ENCODE measurements around the gene RBM25.

DNA sequence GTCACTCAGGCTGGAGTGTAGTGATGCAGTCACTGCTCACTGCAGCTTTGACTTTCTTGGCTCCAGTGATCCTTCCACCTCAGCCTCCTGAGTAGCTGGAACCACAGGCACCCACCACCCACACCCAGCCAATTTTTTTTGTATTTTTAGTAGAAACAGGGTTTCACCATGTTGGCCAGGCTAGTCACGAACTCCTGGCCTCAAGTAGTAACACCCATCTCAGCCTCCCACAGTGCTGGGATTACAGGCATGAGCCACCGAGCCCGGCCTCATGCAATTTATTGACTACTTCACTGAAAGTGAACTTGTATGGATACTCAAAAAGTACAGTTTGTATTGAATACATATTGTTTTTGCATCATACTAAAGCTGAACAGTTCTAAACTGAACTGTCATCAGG is 87.0 kb downstream of the RBM25 start:
- TF ChIP-seq, protein P1, sequence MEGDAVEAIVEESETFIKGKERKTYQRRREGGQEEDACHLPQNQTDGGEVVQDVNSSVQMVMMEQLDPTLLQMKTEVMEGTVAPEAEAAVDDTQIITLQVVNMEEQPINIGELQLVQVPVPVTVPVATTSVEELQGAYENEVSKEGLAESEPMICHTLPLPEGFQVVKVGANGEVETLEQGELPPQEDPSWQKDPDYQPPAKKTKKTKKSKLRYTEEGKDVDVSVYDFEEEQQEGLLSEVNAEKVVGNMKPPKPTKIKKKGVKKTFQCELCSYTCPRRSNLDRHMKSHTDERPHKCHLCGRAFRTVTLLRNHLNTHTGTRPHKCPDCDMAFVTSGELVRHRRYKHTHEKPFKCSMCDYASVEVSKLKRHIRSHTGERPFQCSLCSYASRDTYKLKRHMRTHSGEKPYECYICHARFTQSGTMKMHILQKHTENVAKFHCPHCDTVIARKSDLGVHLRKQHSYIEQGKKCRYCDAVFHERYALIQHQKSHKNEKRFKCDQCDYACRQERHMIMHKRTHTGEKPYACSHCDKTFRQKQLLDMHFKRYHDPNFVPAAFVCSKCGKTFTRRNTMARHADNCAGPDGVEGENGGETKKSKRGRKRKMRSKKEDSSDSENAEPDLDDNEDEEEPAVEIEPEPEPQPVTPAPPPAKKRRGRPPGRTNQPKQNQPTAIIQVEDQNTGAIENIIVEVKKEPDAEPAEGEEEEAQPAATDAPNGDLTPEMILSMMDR (IDR thresholded peaks at IDR 0.05; ENCODE audit: low read depth, low read length, missing input control) = no peak
- no peak for TF ChIP-seq RAD21 (IDR thresholded peaks at IDR 0.05)
- TF ChIP-seq, protein P2, sequence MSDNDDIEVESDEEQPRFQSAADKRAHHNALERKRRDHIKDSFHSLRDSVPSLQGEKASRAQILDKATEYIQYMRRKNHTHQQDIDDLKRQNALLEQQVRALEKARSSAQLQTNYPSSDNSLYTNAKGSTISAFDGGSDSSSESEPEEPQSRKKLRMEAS (IDR thresholded peaks at IDR 0.05) = no peak
